ENCODE results near the gene MTCL1. TPM values are rescaled to one million over a fixed set of nuclear protein-coding genes. Genes with fewer than 3 reads are reported as not detected.

MTCL1 gene
- total and polyA plus RNA-seq, 2 of the 8 experiments (the other 6 are each of a cell fraction or from before 2014, with no cell fraction given), result 16.6 to 60.8 TPM

DNA sequence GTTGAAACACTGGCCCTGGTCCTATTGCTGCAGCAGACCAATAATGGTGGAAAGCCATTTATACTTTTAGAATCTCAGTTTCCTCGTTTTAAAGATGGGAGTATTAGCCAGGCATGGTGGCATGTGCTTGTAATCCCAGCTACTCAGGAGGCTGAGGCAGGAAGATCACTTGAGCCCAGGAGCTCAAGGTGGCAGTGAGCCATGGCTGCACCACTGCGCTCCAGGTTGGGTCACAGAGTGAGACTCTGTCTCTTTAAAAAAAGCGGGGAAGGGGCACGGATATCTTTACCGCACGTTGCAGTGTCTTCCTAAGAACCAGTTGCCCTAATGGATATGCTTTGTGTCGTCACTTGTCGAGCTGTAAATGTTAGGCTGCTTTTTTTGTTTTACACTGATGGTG is 8.3 kb downstream of the MTCL1 start:
- Histone ChIP-seq H3K27me3 (replicated peaks in 1 of 4; ENCODE audit: control insufficient read depth in 3 of 4, extremely low read depth in 1 of 4, insufficient read depth in 3 of 4, low read length in 3 of 4) (no peaks in the 10 kb centered on the region; a peak in 1 of 7 replicates), H2BK20ac (ENCODE audit: low read length) (no peak overlapping the region), H3K9me3 (ENCODE audit: insufficient read depth in 2 of 2, low read depth in 1 of 2, low read length in 1 of 2) (0 out of 4 replicates have a peak, but pooled peaks cover 0 to 2% of the 10 kb centered on the region in 2 experiments), H3K23me2 (ENCODE audit: low read depth, low read length) (no peaks in the 10 kb centered on the region), H2BK15ac (ENCODE audit: low read length) (no peak overlapping the region), H3K27ac (ENCODE audit: low read depth, low read length) (no peak overlapping the region), H2BK120ac (replicated peaks; ENCODE audit: low read depth, low read length) (no peak overlapping the region), H3K4ac (replicated peaks; ENCODE audit: insufficient read length, low read depth, low read length) (no peak overlapping the region), H3K14ac (ENCODE audit: insufficient read length) (no peak overlapping the region), H2AFZ (ENCODE audit: low read length) (no peak overlapping the region), H3K9ac (replicated peaks in 1 of 4; ENCODE audit: extremely low read depth in 1 of 4, low read depth in 3 of 4, low read length in 3 of 4) (no peak overlapping the region; a peak in 1 of 7 replicates), H3K4me1 (replicated peaks in 1 of 4; ENCODE audit: control insufficient read depth in 3 of 4, insufficient read depth in 4 of 4, low read length in 3 of 4) (peaks cover 12 to 36% (median 28%) of the 10 kb centered on the region in 4 experiments), H3K4me2 (ENCODE audit: insufficient read depth in 1 of 2, low read depth in 2 of 2, low read length in 2 of 2) (peak overlapping the region in 1 of 2 experiments; percentile 44; a peak in 1 of 4 replicates), H2BK5ac (ENCODE audit: low read depth, low read length) (no peak overlapping the region), H3K56ac (replicated peaks; ENCODE audit: insufficient read length, low read depth, low read length) (no peak overlapping the region), H2AK5ac (ENCODE audit: low read depth, low read length) (no peak overlapping the region), H4K8ac (ENCODE audit: extremely low read depth, insufficient read depth, low read length) (no peak overlapping the region), H4K20me1 (replicated peaks in 1 of 2; ENCODE audit: control insufficient read depth in 1 of 2, insufficient read depth in 2 of 2, low read length in 2 of 2) (peaks cover 0 to 3% of the 10 kb centered on the region in 2 experiments), H4K5ac (ENCODE audit: insufficient read length, low read depth, low read length) (no peak overlapping the region), H4K91ac (replicated peaks; ENCODE audit: insufficient read length, low read length) (no peak overlapping the region), H3K79me1 (ENCODE audit: low read depth, low read length) (peaks cover 6% of the 10 kb centered on the region), H3K4me3 (ENCODE audit: extremely low read depth in 1 of 4, insufficient read depth in 2 of 4, low read depth in 3 of 4, low read length in 4 of 4) (no peak overlapping the region), H3K23ac (ENCODE audit: insufficient read length) (no peak overlapping the region), H3K18ac (ENCODE audit: extremely low read depth, low read length) (no peak overlapping the region), H3K79me2 (ENCODE audit: control insufficient read depth in 1 of 2, insufficient read depth in 2 of 2, low read length in 2 of 2) (peaks cover 6 to 83% of the 10 kb centered on the region in 2 experiments; a peak in 3 of 4 replicates), H3K36me3 (ENCODE audit: control insufficient read depth in 2 of 4, insufficient read depth in 4 of 4, low read length in 3 of 4) (peaks cover 0 to 12% (median 0%) of the 10 kb centered on the region in 4 experiments; a peak in 2 of 8 replicates), H2BK12ac (ENCODE audit: low read depth, low read length) (no peak overlapping the region)
- 69% methylated on average over 8 of the region's 8 CpGs; no CpG with 5 or more reads in 1 of the 2 experiments for WGBS, 2 experiments (ENCODE audit: extremely low coverage in 1 of 2, insufficient coverage in 1 of 2, insufficient read length in 1 of 2, insufficient replicate concordance in 2 of 2, low coverage in 1 of 2, low lambda C conversion rate in 2 of 2, missing lambda C conversion rate in 1 of 2)
- ChIA-PET CTCF (ENCODE audit: partially characterized antibody) (interaction anchor here (0.5 to 1.1 kb wide), 3 partner anchors 29 to 270 kb away, joined by 3 read pairs; no protein-coding TSS in a partner anchor), POLR2A (ENCODE audit: partially characterized antibody) (interaction anchor here (0.8 kb wide), 1 partner anchor 8 kb away, joined by 3 read pairs; the partner anchor contains the start of gene MTCL1)
- DNase-seq (ENCODE audit: low read depth in 1 of 2, low spot score in 2 of 2) (no peak), FAIRE-seq (no peak)
- TF ChIP-seq HDAC6 (IDR thresholded peaks at IDR 0.05; ENCODE audit: low read depth, low read length), result no peak
- TF ChIP-seq BACH1 (IDR thresholded peaks at IDR 0.05; ENCODE audit: low read length), result no peak
- TF ChIP-seq CREB1 (IDR thresholded peaks at IDR 0.05), result no peak
- TF ChIP-seq POLR2A (IDR thresholded peaks at IDR 0.05; ENCODE audit: control extremely low read depth in 1 of 2, low read depth in 2 of 2, low read length in 2 of 2), result no peak
- TF ChIP-seq, protein P1, sequence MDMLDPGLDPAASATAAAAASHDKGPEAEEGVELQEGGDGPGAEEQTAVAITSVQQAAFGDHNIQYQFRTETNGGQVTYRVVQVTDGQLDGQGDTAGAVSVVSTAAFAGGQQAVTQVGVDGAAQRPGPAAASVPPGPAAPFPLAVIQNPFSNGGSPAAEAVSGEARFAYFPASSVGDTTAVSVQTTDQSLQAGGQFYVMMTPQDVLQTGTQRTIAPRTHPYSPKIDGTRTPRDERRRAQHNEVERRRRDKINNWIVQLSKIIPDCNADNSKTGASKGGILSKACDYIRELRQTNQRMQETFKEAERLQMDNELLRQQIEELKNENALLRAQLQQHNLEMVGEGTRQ (IDR thresholded peaks at IDR 0.05; ENCODE audit: low read length), result no peak
- no peak for TF ChIP-seq RXRA (IDR thresholded peaks at IDR 0.05; ENCODE audit: insufficient read depth, low read depth, low read length)
- no peak for TF ChIP-seq GABPA (IDR thresholded peaks at IDR 0.05; ENCODE audit: borderline replicate concordance, insufficient read depth, low read length)
- no peak for TF ChIP-seq YY1 (IDR thresholded peaks at IDR 0.05; ENCODE audit: low read depth, low read length)
- no peak for TF ChIP-seq KDM5A (IDR thresholded peaks at IDR 0.05; ENCODE audit: low read length)
- TF ChIP-seq RNF2 (IDR thresholded peaks at IDR 0.05; ENCODE audit: borderline replicate concordance, low read depth, low read length, missing control alignments, poor library complexity, severe bottlenecking), result no peak
- TF ChIP-seq SIN3A (conservative IDR thresholded peaks at IDR 0.05 in 1 of 2, IDR thresholded peaks at IDR 0.05 in 1 of 2; ENCODE audit: low read depth in 1 of 2, low read length in 2 of 2), result no peak
- no peak for TF ChIP-seq NRF1 (IDR thresholded peaks at IDR 0.05; ENCODE audit: low read depth, low read length)
- TF ChIP-seq SUZ12 (IDR thresholded peaks at IDR 0.05; ENCODE audit: low read length), result no peak
